K562 (cell line): ENCODE measurements around the gene SLC25A28. TPM values are rescaled to one million over a fixed set of nuclear protein-coding genes. Genes with fewer than 3 reads are reported as not detected.

Experiments used
- ATAC-seq: fragments of 200-7000 bp; cut with Tn5 transposase; 3 replicates; pipeline ENCODE4 v1.9.1; 2020; ENCODE audit warnings: moderate library complexity
- BruUV-seq: library from RNA; stranded (reverse); fragments of 400-500 nt; replicated peaks from 2 replicates; lab custom pipeline; 2021; lab: Mats Ljungman, UMichigan
- CTCF ChIA-PET: fragments of 300-600 bp; formaldehyde crosslinking; extraction: SDS; loops from one replicate; lab custom pipeline; 2021; ENCODE audit warnings: low intra/inter-chr PET ratio; lab: Yijun Ruan, JAX
- POLR2A ChIA-PET: fragments of 300-600, 350-650 bp; sonication (Branson Sonifier 250); formaldehyde crosslinking; extraction: SDS; loops from one replicate; lab custom pipeline; 2021; ENCODE audit warnings: antibody characterized with exemption, inconsistent platforms; lab: Yijun Ruan, JAX
- DNase-seq, 4 experiments: peaks; one replicate each; pipeline versions ENCODE4 v3.0.0 to v3.0.0-alpha.2; 2011 to 2018; ENCODE audit warnings: low spot score in 3 of 4, mixed read lengths in 3 of 4; ENCODE audit errors: extremely low read depth in 1 of 4
- FAIRE-seq: peaks from 2 replicates; lab custom pipeline; 2011; peaks lifted over from hg19 to GRCh38; lab: Jason Lieb, UNC
- H2AFZ ChIP-seq: 2 replicates; pipeline ENCODE4 v1.6.0; 2011; ENCODE audit warnings: low read depth, low read length, control low read depth, inconsistent platforms
- H3K27ac ChIP-seq: fragments of 200-600 bp; 3 replicates; pipeline ENCODE4 v1.8.0; 2011; ENCODE audit warnings: low read depth, mild to moderate bottlenecking, control low read depth, inconsistent platforms, low read length, moderate library complexity, mixed read lengths; ENCODE audit errors: extremely low read depth
- H3K27me3 ChIP-seq, 2 experiments: fragments of 300-600 bp in 1 of 2; 2 replicates in 1 of 2; 3 replicates in 1 of 2; pipeline versions ENCODE4 v1.6.0 to v1.8.0; 2011; ENCODE audit warnings: inconsistent platforms in 2 of 2, low read length in 2 of 2, mild to moderate bottlenecking in 1 of 2, mixed read lengths in 1 of 2, moderate library complexity in 1 of 2; ENCODE audit not compliant: control insufficient read depth in 2 of 2, insufficient read depth in 2 of 2
- H3K36me3 ChIP-seq: fragments of 300-600 bp; 3 replicates; pipeline ENCODE4 v1.8.0; 2011; ENCODE audit warnings: mild to moderate bottlenecking, low read length, inconsistent platforms; ENCODE audit not compliant: control insufficient read depth, insufficient read depth
- H3K4me1 ChIP-seq, 2 experiments: fragments of 200-600 bp in 1 of 2; replicated peaks in 1 of 2; 2 replicates in 1 of 2; 3 replicates in 1 of 2; pipeline versions ENCODE4 v1.5.1 to v1.8.0; 2011; ENCODE audit warnings: inconsistent platforms in 2 of 2, low read length in 2 of 2, mild to moderate bottlenecking in 1 of 2, mixed read lengths in 1 of 2, moderate library complexity in 1 of 2; ENCODE audit not compliant: control insufficient read depth in 2 of 2, insufficient read depth in 2 of 2
- H3K4me2 ChIP-seq: 2 replicates; pipeline ENCODE4 v1.6.1; 2011; ENCODE audit warnings: low read length, control low read depth, inconsistent platforms, mixed read lengths; ENCODE audit not compliant: insufficient read depth
- H3K4me3 ChIP-seq: fragments of 200-600 bp; sonication (generic), shearing (Covaris generic); 2 replicates; pipeline ENCODE4 v1.5.1; 2016; ENCODE audit warnings: control low read depth, inconsistent platforms
- H3K79me2 ChIP-seq: fragments of 200-600 bp; 3 replicates; pipeline ENCODE4 v1.8.0; 2011; ENCODE audit warnings: low read length, inconsistent platforms; ENCODE audit not compliant: control insufficient read depth, insufficient read depth
- H3K9ac ChIP-seq, 2 experiments: 2 replicates each; pipeline versions ENCODE4 v1.6.0 to v1.6.1; 2011; ENCODE audit warnings: low read depth in 2 of 2, low read length in 2 of 2, control low read depth in 1 of 2, inconsistent platforms in 1 of 2, mild to moderate bottlenecking in 1 of 2, mixed read lengths in 1 of 2; ENCODE audit not compliant: insufficient read depth in 1 of 2
- H3K9me1 ChIP-seq: one replicate; pipeline ENCODE4 v1.6.0; 2011; ENCODE audit warnings: inconsistent platforms, mild to moderate bottlenecking, low read length, moderate library complexity; ENCODE audit not compliant: control insufficient read depth, insufficient read depth
- H3K9me3 ChIP-seq: replicated peaks from 2 replicates; pipeline ENCODE4 v1.5.1; 2011; ENCODE audit warnings: low read depth, low read length, inconsistent platforms; ENCODE audit not compliant: control insufficient read depth, insufficient read depth
- H4K20me1 ChIP-seq: replicated peaks from 2 replicates; pipeline ENCODE4 v1.6.1; 2011; ENCODE audit warnings: low read length, inconsistent platforms, mixed read lengths; ENCODE audit not compliant: control insufficient read depth, insufficient read depth
- BRD9 ChIP-seq: fragments of 450-650 bp; IDR thresholded peaks from 2 replicates; pipeline ENCODE4 v1.6.1; 2018; ENCODE audit warnings: low read depth; ENCODE audit not compliant: partially characterized antibody
- GABPA ChIP-seq: fragments of 200-800 bp; sonication (Bioruptor generic); conservative IDR thresholded peaks from 2 replicates; pipeline ENCODE4 v1.6.1; 2016; ENCODE audit warnings: low read depth, missing genetic modification characterization, missing compliant biosample characterization
- NR2C2 ChIP-seq, 2 experiments: fragments of 200-800 bp in 1 of 2; sonication (Bioruptor generic) in 1 of 2; sonication (generic) in 1 of 2; formaldehyde crosslinking in 1 of 2; IDR thresholded peaks; 2 replicates each; pipeline versions ENCODE4 v1.6.1 to v1.8.0; 2016 to 2022; ENCODE audit warnings: mild to moderate bottlenecking in 1 of 2, missing compliant biosample characterization in 1 of 2, missing genetic modification characterization in 1 of 2, missing genetic modification reagents in 1 of 2
- POLR3G ChIP-seq: IDR thresholded peaks from 2 replicates; pipeline ENCODE4 v1.6.1; 2011; ENCODE audit not compliant: insufficient read length, insufficient replicate concordance; ENCODE audit errors: extremely low read depth
- SIX5 ChIP-seq, 2 experiments: IDR thresholded peaks; 2 replicates each; pipeline ENCODE4 v1.6.1; 2011; ENCODE audit warnings: low read length in 2 of 2, borderline replicate concordance in 1 of 2, low read depth in 1 of 2, mild to moderate bottlenecking in 1 of 2, moderate library complexity in 1 of 2; ENCODE audit not compliant: insufficient read depth in 1 of 2
- TOE1 ChIP-seq, 2 experiments: fragments of 450-650 bp in 1 of 2; sonication (generic) in 1 of 2; formaldehyde crosslinking in 1 of 2; IDR thresholded peaks; 2 replicates each; pipeline versions ENCODE4 v1.7.1 to v1.8.0; 2016 to 2022; ENCODE audit warnings: borderline replicate concordance in 2 of 2, mild to moderate bottlenecking in 2 of 2, antibody characterized with exemption in 1 of 2, inconsistent platforms in 1 of 2, low read depth in 1 of 2, missing genetic modification reagents in 1 of 2, moderate library complexity in 1 of 2
- WGBS: fragments of 100-300 bp; shearing (Covaris generic); methylation state at CpG from one replicate; pipeline ENCODE4 v1.1.6; 2016; ENCODE audit warnings: low coverage, mixed read lengths; ENCODE audit not compliant: insufficient coverage; ENCODE audit errors: missing lambda C conversion rate; 5-methylcytosine and 5-hydroxymethylcytosine counted together
- in situ Hi-C: fragments of 300-500 bp; cut with MboI; formaldehyde crosslinking; loops from 4 replicates; pipeline ENCODE4 v1.15.0; 2018; ENCODE audit warnings: inconsistent platforms, mixed read lengths
- intact Hi-C: fragments of 100-400 bp; cut with micrococcal nuclease; formaldehyde crosslinking; loops from 2 replicates; pipeline ENCODE4 v1.14.2; 2022
- polyA plus RNA-seq, 8 experiments: library from polyadenylated mRNA; depleted of rRNA in 4 of 8; stranded (reverse) in 5 of 8; unstranded in 3 of 8; fragments of >200 nt; fragmentation: Nextera tagmentation in 2 of 8; fragmentation: Illumina TruSeq in 1 of 8; extraction: Ambion mirVana in 2 of 8; extraction: Trizol in 1 of 8; gene quantifications; 2 replicates each; pipeline versions ENCODE4 v1.2.1 to v1.2.3, GENCODE V29; 2011 to 2014; ENCODE audit warnings: inconsistent platforms in 1 of 8, missing spikeins in 1 of 8
- total RNA-seq, 7 experiments: library from RNA; depleted of rRNA in 6 of 7; stranded (reverse); fragments of >200 nt in 6 of 7; fragmentation: Illumina TruSeq in 2 of 7; extraction: Trizol in 2 of 7; gene quantifications; 2 replicates each; pipeline versions ENCODE4 v1.2.1 to v1.2.3, GENCODE V29; 2011 to 2021; ENCODE audit warnings: low replicate concordance in 1 of 7

Gene SLC25A28
- total and polyA plus RNA-seq, 9 of the 15 experiments (the other 6 are each of a cell fraction or from before 2014, with no cell fraction given), result 6.2 to 32.3 (median 18.8) TPM

- Histone ChIP-seq H3K9ac (no peak overlapping the region), H4K20me1 (no peaks in the 10 kb centered on the region), H3K79me2 (no peaks in the 10 kb centered on the region), H3K4me3 (no peak overlapping the region), H2AFZ (no peak overlapping the region), H3K4me1 (no peaks in the 10 kb centered on the region; a peak in 1 of 5 replicates), H3K27me3 (peaks cover 6 to 26% of the 10 kb centered on the region in 2 experiments), H3K9me1 (no peaks in the 10 kb centered on the region), H3K4me2 (no peak overlapping the region), H3K36me3 (no peaks in the 10 kb centered on the region), H3K9me3 (no peaks in the 10 kb centered on the region), H3K27ac (no peak overlapping the region)
- WGBS, result 13% methylated on average over 5 of the region's 5 CpGs
- ATAC-seq (no peak), DNase-seq (no peak), FAIRE-seq (no peak)
- no TSS peak for BruUV-seq
- CTCF ChIA-PET, result interaction anchor here (0.6 kb wide), 1 partner anchor 10 kb away, joined by 4 read pairs; no protein-coding TSS in a partner anchor
- no peak for TF ChIP-seq POLR3G
- no peak for TF ChIP-seq TOE1 (IDR thresholded peaks at IDR 0.05; ENCODE audit: borderline replicate concordance)
- TF ChIP-seq TOE1 (CRISPR knock-in tag; IDR thresholded peaks at IDR 0.05; ENCODE audit: borderline replicate concordance, low read depth), result no peak
- intact Hi-C loops, result no loop called here
- in situ Hi-C loops, result no loop called here
- POLR2A ChIA-PET, result no interaction called here
Observed at GRCh38 chr10:99573790-99574189, 46.4 kb downstream of the SLC25A28 start.

GRCh38 chr10:99571816-99572215 lies 48.4 kb downstream of the SLC25A28 start:
- Histone ChIP-seq H3K9me1 (no peaks in the 10 kb centered on the region), H3K4me3 (no peak overlapping the region), H3K27me3 (peaks cover 2 to 15% of the 10 kb centered on the region in 2 experiments; a peak in 3 of 5 replicates), H3K9ac (no peak overlapping the region), H3K79me2 (no peaks in the 10 kb centered on the region), H3K27ac (no peak overlapping the region), H3K9me3 (no peaks in the 10 kb centered on the region), H4K20me1 (no peaks in the 10 kb centered on the region), H3K36me3 (no peaks in the 10 kb centered on the region), H2AFZ (no peak overlapping the region), H3K4me1 (no peaks in the 10 kb centered on the region; a peak in 1 of 5 replicates), H3K4me2 (no peak overlapping the region)
- no TSS peak for BruUV-seq
- intact Hi-C loops (no loop called here), in situ Hi-C loops (no loop called here)
- CTCF ChIA-PET, result no interaction called here
- POLR2A ChIA-PET, result no interaction called here
- DNase-seq (no peak), ATAC-seq (no peak), FAIRE-seq (no peak)
- WGBS, result 0% methylated on average over 1 of the region's 1 CpG
- no peak for TF ChIP-seq BRD9
- TF ChIP-seq GABPA (tag), result no peak
- no peak for TF ChIP-seq NR2C2 (CRISPR knock-in tag; IDR thresholded peaks at IDR 0.05)
- no peak for TF ChIP-seq NR2C2 (tag; IDR thresholded peaks at IDR 0.05)
- no peak for TF ChIP-seq SIX5 (IDR thresholded peaks at IDR 0.05; ENCODE audit: borderline replicate concordance in 1 of 2, insufficient read depth in 1 of 2, low read depth in 1 of 2, low read length in 2 of 2)
